CMK (cell line): ENCODE results near the gene DAND5.
A peak's percentile ranks its signal among the peaks of the same experiment; 100 is the strongest.

Experiments
- DNase-seq: peaks from one replicate; pipeline ENCODE4 v3.0.0-alpha.2; 2010; ENCODE audit warnings: low read depth

DAND5 gene

GRCh38 chr19:12969292-12969988, at the start of gene DAND5:
TSS of gene DAND5 (plus strand) at chr19:12969576. CDS start at chr19:12969661, 85 bp downstream.
- DNase-seq = no peak

DNA sequence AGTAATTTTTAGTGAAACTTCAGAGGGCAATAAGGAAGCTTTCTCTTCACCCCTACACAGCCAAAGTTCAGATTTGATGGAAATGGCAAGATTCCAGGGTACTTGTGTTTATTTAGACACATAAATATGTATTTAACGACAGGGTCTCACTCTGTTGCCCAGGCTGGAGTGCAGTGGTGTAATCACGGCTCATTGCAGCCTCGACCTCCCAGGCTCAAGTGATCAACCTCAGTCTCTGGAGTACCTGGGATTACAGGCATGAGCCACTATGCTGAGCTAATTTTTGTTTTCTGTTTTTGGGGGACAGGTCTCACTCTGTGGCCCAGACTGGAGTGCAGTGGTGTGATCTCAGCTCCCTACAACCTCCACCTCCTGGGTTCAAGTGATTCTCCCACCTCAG, 48.3 kb upstream of the DAND5 start:
- no peak for DNase-seq

- no peak for DNase-seq
Observed at GRCh38 chr19:12922959-12923358, 46.4 kb upstream of the DAND5 start.

DNA sequence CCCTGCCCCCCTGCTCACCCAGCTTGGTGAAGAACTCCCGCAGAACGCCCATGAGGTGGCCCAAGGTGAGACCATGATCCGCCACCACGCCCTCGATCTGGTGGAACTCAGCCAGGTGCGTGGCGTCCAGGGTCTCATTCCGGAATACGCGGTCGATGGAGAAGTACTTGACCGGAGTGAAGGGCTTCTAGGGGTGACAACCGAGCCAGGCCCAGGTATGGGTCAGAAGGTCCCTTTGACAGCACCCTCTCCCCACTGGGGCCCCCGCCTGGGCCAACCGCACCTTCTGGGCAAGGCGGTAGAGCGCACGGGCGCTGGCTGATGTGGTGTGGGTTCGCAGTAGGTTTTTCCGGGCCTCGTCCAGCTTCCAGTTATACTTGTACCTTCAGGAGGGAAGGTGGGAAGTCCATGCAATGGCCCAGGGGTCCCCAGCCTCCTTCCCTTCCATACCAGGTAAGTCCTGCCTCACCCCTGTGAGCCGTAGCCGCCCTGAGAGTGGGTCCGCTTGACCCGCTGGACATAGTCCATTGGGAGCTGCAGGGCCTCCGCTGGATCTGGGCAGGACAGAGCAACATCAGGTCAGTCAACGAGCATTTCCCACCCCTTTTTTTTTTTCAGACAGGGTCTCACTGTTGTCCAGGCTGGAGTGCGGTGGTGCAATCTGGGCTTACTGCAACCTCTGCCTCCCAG, 44.6 kb upstream of the DAND5 start:
- no peak for DNase-seq

DNA sequence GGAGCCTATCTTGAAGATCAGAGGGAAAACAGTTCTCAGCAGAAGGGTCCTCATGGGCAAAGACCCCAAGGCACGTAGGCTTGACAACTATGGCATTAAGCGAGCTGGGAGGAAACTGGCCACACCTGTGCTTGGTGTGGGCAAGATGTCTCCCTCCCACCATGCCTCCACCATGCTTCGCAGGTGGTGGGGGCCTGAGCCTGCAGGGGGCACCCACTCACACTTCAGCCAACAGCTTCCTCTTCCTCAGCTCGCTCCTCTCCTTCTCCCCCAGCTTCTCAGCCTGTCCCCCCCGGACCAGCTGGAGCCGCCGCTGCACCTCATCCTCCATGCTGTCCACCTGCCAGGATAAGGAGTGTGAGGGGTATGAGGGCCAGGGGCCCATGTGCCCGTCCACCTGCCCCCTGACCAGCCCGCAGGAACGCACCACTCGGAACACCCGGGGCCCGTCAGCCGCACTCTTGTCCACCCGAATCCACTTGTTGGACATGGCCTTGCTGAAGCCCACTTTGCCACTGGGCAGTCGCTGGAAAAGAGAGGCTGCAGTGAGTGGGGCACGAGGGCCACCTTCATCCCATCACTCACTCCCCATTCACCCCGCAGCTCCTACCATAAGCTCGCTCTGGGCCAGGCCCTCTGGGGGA, 39.3 kb upstream of the DAND5 start:
- no peak for DNase-seq

GRCh38 chr19:12932392-12933286, 36.7 kb upstream of the DAND5 start:
- no peak for DNase-seq

- DNase-seq = peak; percentile 79
Observed at GRCh38 chr19:12933287-12934072, 35.9 kb upstream of the DAND5 start, which contains the start of gene FARSA. TSS of gene FARSA (minus strand) at chr19:12933711. CDS start at chr19:12933696, 15 bp downstream.

DNA sequence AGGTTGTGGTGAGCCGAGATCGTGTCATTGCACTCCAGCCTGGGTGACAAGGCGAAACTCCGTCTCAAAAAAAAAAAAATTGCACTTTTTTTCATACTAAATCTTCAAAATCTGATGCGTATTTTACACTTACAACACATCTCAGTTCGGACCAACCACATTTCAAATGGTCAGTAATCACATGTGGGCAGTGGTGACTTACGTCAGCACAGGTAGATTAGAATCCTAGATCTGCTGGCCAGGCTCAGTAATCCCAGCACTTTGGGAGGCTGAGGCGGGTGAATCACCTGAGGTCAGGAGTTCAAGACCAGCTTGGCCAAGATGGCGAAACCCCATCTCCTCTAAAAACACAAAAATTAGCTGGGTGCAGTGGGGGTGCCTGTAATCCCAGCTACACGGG, 34.3 kb upstream of the DAND5 start:
- no peak for DNase-seq

DNA sequence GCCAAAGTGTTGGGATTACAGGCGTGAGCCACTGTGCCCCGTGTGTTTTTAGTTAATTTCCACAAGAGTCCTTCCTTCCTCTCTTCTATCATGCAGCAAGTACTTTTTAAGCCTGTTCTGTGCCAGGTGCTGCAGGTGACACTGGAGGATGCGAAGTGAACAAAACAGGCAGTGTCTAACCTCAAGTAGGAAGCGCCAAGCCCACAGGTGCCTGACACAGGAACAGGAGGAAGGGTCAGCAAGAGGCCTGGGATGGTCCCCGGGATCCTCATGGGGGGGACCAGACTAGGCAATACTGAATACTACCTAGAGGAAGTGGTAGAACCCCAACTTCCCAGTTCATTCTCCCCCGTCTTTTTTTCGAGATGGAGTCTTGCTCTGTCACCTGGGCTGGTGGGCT, 32.8 kb upstream of the DAND5 start:
- DNase-seq = no peak

DNA sequence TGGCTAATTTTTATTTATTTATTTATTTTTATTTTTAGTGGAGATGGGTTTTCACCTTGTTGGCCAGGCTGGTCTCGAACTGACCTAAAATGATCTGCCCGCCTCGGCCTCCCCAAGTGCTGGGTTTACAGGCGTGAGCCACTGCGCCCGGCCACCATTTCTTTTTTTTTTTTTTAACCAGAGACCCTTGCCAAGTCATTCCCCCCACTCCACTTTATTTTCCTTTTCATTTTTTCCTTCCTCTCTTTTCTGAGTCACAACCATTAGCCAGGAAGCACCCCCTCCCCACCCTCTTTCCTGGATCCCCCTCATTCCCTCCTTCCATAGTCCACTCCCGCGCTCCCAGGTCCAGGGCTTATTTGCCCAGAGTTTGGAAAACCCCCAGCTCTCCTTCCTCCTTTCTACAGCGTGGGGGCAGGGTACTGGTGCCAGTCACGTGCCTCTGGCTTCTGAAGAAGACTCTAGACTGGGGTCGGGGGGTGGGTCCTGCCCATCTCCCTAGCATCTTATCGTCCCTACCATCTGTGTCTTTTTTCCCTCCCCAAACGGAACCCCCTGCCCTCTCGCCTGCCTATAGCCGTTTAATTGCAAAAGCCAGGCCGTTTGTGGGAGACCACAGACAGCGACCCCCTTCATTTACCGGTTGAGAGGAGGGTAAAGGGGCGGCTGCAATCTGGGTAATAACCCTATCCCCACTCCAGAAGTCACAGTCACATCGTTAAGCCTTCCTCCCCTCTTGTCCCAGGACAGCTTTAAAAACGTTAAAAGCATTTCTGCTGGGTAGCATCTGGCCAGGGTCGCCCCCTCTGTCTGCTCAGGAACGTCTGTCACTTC, 32.1 kb upstream of the DAND5 start:
- DNase-seq = peak; percentile 99

- peak; percentile 98 for DNase-seq
Observed at GRCh38 chr19:12937927-12938778, 31.2 kb upstream of the DAND5 start, which contains the start of gene CALR. TSS of gene CALR (plus strand) at chr19:12938609. CDS start at chr19:12938680, 71 bp downstream.

DNA sequence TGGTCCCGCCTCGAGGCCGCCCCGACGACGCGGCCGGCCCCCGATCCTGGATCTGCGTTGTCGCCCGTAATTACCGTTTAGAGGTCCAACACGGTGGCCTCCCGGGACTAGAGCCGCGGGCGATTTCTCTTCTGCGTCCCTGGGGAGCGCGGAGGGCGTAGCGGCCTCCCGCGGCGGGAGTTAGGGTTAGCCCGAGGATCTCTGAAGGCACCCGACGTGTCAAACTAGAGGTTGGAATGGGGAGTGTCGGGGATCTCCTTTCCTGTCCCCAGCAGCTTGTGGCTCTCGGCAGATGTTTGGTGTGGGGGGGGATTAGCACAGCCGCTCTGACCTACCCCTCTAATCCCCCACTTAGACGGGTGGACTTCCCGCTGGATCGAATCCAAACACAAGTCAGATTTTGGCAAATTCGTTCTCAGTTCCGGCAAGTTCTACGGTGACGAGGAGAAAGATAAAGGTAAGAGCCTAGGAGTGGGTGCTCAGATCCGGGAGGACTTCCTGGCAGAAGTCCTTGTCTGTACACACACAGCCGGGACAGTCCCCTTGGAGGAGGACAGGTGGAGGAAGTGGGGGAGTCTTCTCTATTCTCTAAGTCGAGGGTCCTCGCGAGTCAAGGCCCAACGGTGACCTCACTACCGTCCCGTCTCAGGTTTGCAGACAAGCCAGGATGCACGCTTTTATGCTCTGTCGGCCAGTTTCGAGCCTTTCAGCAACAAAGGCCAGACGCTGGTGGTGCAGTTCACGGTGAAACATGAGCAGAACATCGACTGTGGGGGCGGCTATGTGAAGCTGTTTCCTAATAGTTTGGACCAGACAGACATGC, 30.4 kb upstream of the DAND5 start:
- peak; percentile 76 for DNase-seq

GRCh38 chr19:12939975-12940423, 29.4 kb upstream of the DAND5 start:
- peak; percentile 52 for DNase-seq

DNA sequence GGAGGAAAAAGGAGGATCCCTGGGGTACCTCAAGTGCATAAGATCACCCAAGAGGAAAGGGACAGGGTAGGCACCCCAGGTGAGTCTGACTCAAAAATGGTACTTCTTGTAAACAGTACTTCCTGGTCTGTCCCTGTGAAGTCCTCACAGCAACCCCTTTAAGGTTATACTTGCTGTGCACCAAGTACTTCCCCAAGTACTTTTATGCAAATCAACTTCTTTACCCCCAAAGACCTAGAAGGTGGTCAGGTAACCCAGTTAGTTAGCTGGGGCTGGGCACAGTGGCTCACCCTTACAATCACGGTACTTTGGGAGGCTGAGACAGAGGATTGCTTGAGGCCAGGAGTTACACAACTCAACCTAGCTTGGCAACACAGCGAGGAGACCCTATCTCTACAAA, 28.5 kb upstream of the DAND5 start:
- DNase-seq = no peak

DNA sequence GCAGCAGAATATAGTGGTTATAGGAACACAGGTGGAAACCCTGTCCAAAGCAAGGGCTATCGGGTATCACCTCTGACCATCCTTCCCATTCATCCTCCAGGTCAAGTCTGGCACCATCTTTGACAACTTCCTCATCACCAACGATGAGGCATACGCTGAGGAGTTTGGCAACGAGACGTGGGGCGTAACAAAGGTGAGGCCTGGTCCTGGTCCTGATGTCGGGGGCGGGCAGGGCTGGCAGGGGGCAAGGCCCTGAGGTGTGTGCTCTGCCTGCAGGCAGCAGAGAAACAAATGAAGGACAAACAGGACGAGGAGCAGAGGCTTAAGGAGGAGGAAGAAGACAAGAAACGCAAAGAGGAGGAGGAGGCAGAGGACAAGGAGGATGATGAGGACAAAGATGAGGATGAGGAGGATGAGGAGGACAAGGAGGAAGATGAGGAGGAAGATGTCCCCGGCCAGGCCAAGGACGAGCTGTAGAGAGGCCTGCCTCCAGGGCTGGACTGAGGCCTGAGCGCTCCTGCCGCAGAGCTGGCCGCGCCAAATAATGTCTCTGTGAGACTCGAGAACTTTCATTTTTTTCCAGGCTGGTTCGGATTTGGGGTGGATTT, 25.8 kb upstream of the DAND5 start:
- DNase-seq = no peak

GRCh38 chr19:12944104-12944674, 25.2 kb upstream of the DAND5 start:
- no peak for DNase-seq

DNA sequence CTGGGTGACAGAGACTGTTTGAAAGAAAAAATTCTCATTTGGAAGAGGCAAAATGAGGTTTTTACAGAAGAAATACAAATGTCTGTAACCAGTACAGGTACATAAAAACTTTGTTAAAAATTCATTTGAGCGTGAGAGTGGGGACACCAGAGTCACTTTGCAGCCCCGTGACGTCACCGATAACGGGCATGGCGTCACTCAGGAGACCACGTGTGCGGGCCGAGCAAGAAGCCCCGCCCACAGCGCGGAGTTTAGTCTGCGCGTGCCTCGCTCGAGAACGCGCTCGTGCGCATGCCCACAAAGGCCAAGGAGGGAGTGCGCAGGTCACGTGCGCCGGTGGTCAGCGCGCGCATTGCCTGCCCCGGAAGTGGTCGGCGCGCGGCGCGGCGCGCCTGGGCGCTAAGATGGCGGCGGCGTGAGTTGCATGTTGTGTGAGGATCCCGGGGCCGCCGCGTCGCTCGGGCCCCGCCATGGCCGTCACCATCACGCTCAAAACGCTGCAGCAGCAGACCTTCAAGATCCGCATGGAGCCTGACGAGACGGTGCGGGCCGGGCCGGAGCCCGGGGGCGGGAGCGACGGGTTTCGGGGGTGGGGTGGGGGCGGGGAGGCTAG, 23.8 kb upstream of the DAND5 start, which contains the start of gene RAD23A:
RAD23A (plus strand) TSS at position 384 of the 613 bp plus-strand sequence; CDS start at position 471, 87 bp downstream.
- peak; percentile 96 for DNase-seq
